Osteoblast (primary cell): Measurements from ENCODE around the gene COL16A1. TPM values are rescaled to one million over a fixed set of nuclear protein-coding genes. Genes with fewer than 3 reads are reported as not detected.

Source experiments
- DNase-seq: peaks from one replicate; pipeline ENCODE4 v3.0.0; 2011; ENCODE audit warnings: low spot score, mixed read lengths; ENCODE audit not compliant: insufficient read length; ENCODE audit errors: missing footprints
- H2AFZ ChIP-seq: 2 replicates; pipeline ENCODE4 v1.6.0; 2011; ENCODE audit warnings: mild to moderate bottlenecking, low read length
- H3K27ac ChIP-seq: 2 replicates; pipeline ENCODE4 v1.5.1; 2011; ENCODE audit warnings: mild to moderate bottlenecking, low read depth, low read length, moderate library complexity
- H3K27me3 ChIP-seq: 2 replicates; pipeline ENCODE4 v1.6.0; 2012; ENCODE audit warnings: mild to moderate bottlenecking, control low read depth, inconsistent platforms, low read length, moderate library complexity; ENCODE audit not compliant: insufficient read depth
- H3K36me3 ChIP-seq: 2 replicates; pipeline ENCODE4 v1.5.1; 2011; ENCODE audit warnings: mild to moderate bottlenecking, low read length, control low read depth, moderate library complexity; ENCODE audit not compliant: insufficient read depth
- H3K4me1 ChIP-seq: 2 replicates; pipeline ENCODE4 v1.5.1; 2011; ENCODE audit warnings: mild to moderate bottlenecking, low read length, control low read depth, moderate library complexity; ENCODE audit not compliant: insufficient read depth
- H3K4me2 ChIP-seq: 2 replicates; pipeline ENCODE4 v1.6.0; 2011; ENCODE audit warnings: mild to moderate bottlenecking, low read length; ENCODE audit not compliant: insufficient read depth
- H3K4me3 ChIP-seq: fragments of 200-600 bp; sonication (generic); 3 replicates; pipeline ENCODE4 v1.5.1; 2012; ENCODE audit warnings: mild to moderate bottlenecking, low read length, inconsistent platforms; ENCODE audit not compliant: insufficient read depth
- H3K79me2 ChIP-seq: 2 replicates; pipeline ENCODE4 v1.6.0; 2012; ENCODE audit warnings: mild to moderate bottlenecking, low read length, control low read depth, inconsistent platforms; ENCODE audit not compliant: insufficient read depth
- H3K9me3 ChIP-seq: 2 replicates; pipeline ENCODE4 v1.5.1; 2011; ENCODE audit warnings: low read depth, low read length, control low read depth
- H4K20me1 ChIP-seq: 2 replicates; pipeline ENCODE4 v1.6.0; 2012; ENCODE audit warnings: mild to moderate bottlenecking, low read length, control low read depth; ENCODE audit not compliant: insufficient read depth
- CTCF ChIP-seq: IDR thresholded peaks from 2 replicates; pipeline ENCODE4 v1.5.1; 2011; ENCODE audit warnings: mild to moderate bottlenecking, low read depth, low read length, moderate library complexity; ENCODE audit errors: extremely low read depth
- total RNA-seq: library from RNA; depleted of rRNA; stranded (reverse); fragments of >200 nt; gene quantifications from 2 replicates; pipeline ENCODE4 v1.2.3, GENCODE V29; 2012

Gene COL16A1
- total RNA-seq, 1 donor, result 197 TPM

GRCh38 chr1:31689854-31690253 is 14.0 kb downstream of the COL16A1 start:
- peak; percentile 99 for DNase-seq
- peaks cover 2% of the 10 kb centered on the region for H3K79me2 ChIP-seq
- peaks cover 88% of the 10 kb centered on the region for H3K36me3 ChIP-seq
- peak overlapping the region; percentile 20 for H3K4me3 ChIP-seq
- TF ChIP-seq CTCF, result no peak
- H4K20me1 ChIP-seq, result peaks cover 6% of the 10 kb centered on the region
- no peak overlapping the region for H2AFZ ChIP-seq
- peak overlapping the region; percentile 71 for H3K27ac ChIP-seq
- H3K9me3 ChIP-seq, result no peaks in the 10 kb centered on the region
- peak overlapping the region; percentile 52 for H3K4me2 ChIP-seq
- H3K27me3 ChIP-seq, result no peaks in the 10 kb centered on the region
- H3K4me1 ChIP-seq, result peaks cover 17% of the 10 kb centered on the region

- Histone ChIP-seq H3K4me2 (peak overlapping the region; percentile 52), H3K4me3 (peak overlapping the region; percentile 20), H3K4me1 (peaks cover 17% of the 10 kb centered on the region), H2AFZ (no peak overlapping the region), H3K27ac (peak overlapping the region; percentile 71), H4K20me1 (peaks cover 6% of the 10 kb centered on the region), H3K36me3 (peaks cover 88% of the 10 kb centered on the region), H3K9me3 (no peaks in the 10 kb centered on the region), H3K27me3 (no peaks in the 10 kb centered on the region), H3K79me2 (peaks cover 2% of the 10 kb centered on the region)
- no peak for TF ChIP-seq CTCF
- DNase-seq, result no peak
These were observed 14.4 kb downstream of the COL16A1 start for GRCh38 chr1:31689379-31689778.

- Histone ChIP-seq H3K9me3 (no peaks in the 10 kb centered on the region), H3K4me1 (peaks cover 17% of the 10 kb centered on the region), H3K27me3 (no peaks in the 10 kb centered on the region), H3K4me3 (no peak overlapping the region), H3K36me3 (peaks cover 88% of the 10 kb centered on the region), H2AFZ (no peak overlapping the region), H4K20me1 (no peaks in the 10 kb centered on the region), H3K79me2 (peaks cover 2% of the 10 kb centered on the region), H3K27ac (no peak overlapping the region), H3K4me2 (no peak overlapping the region)
- DNase-seq, result no peak
- TF ChIP-seq CTCF, result no peak
These were observed 15.4 kb downstream of the COL16A1 start for GRCh38 chr1:31688233-31688918.

GRCh38 chr1:31687601-31688000 is 16.2 kb downstream of the COL16A1 start:
- no peak for DNase-seq
- Histone ChIP-seq H2AFZ (no peak overlapping the region), H4K20me1 (no peaks in the 10 kb centered on the region), H3K4me2 (no peak overlapping the region), H3K4me3 (no peak overlapping the region), H3K36me3 (peaks cover 88% of the 10 kb centered on the region), H3K9me3 (no peaks in the 10 kb centered on the region), H3K4me1 (peaks cover 17% of the 10 kb centered on the region), H3K27me3 (no peaks in the 10 kb centered on the region), H3K27ac (no peak overlapping the region), H3K79me2 (peaks cover 2% of the 10 kb centered on the region)
- no peak for TF ChIP-seq CTCF
